Measurements from ENCODE around the gene PRPF40B. TPM values are rescaled to one million over a fixed set of nuclear protein-coding genes. Genes with fewer than 3 reads are reported as not detected.

PRPF40B gene
- total RNA-seq, 4 donors from 2014 or later, result 14.6 to 24.0 (median 18.3) TPM

GRCh38 chr12:49641748-49642369 is 18.5 kb downstream of the PRPF40B start:
- WGBS, 2 donors (ENCODE audit: low coverage in 1 of 2), result 79% methylated on average over 4 of the region's 17 CpGs; no CpG with 5 or more reads in 1 of the 2 donors
- H3K4me3 ChIP-seq, result no peak overlapping the region
- H3K9me3 ChIP-seq, result no peaks in the 10 kb centered on the region
- H3K36me3 ChIP-seq, result peaks cover 0 to 93% of the 10 kb centered on the region in 2 donors
- H3K27me3 ChIP-seq, result no peaks in the 10 kb centered on the region
- H3K4me1 ChIP-seq, result peaks cover 0 to 30% (median 11%) of the 10 kb centered on the region in 3 donors
- no peak for ATAC-seq
- TF ChIP-seq CTCF (IDR thresholded peaks at IDR 0.05), result no peak
- TF ChIP-seq POLR2AphosphoS5 (IDR thresholded peaks at IDR 0.05), result no peak
- no peak for TF ChIP-seq EP300 (IDR thresholded peaks at IDR 0.05)
- no peak for TF ChIP-seq POLR2A (IDR thresholded peaks at IDR 0.05)
- H3K27ac ChIP-seq, result no peak overlapping the region

GRCh38 chr12:49642370-49642802 is 19.0 kb downstream of the PRPF40B start:
- H3K4me3 ChIP-seq, result no peak overlapping the region
- peaks cover 0 to 97% of the 10 kb centered on the region in 2 donors for H3K36me3 ChIP-seq
- peaks cover 0 to 30% (median 6%) of the 10 kb centered on the region in 3 donors for H3K4me1 ChIP-seq
- H3K9me3 ChIP-seq, result no peaks in the 10 kb centered on the region
- H3K27ac ChIP-seq, result no peak overlapping the region
- TF ChIP-seq EP300 (IDR thresholded peaks at IDR 0.05) (no peak), CTCF (IDR thresholded peaks at IDR 0.05) (no peak)
- ATAC-seq, result no peak
- WGBS, 2 donors (ENCODE audit: low coverage in 1 of 2), result 100% methylated on average over 2 of the region's 11 CpGs; no CpG with 5 or more reads in 1 of the 2 donors
- no peaks in the 10 kb centered on the region for H3K27me3 ChIP-seq

GRCh38 chr12:49643135-49643534 is 19.8 kb downstream of the PRPF40B start:
- 73% methylated on average over 3 of the region's 7 CpGs; no CpG with 5 or more reads in 1 of the 2 donors for WGBS, 2 donors (ENCODE audit: low coverage in 1 of 2)
- peaks cover 0 to 97% of the 10 kb centered on the region in 2 donors for H3K36me3 ChIP-seq

GRCh38 chr12:49643961-49644619 is 20.7 kb downstream of the PRPF40B start:
- H3K4me3 ChIP-seq, result no peak overlapping the region
- H3K27ac ChIP-seq, result peak overlapping the region in 1 of 4 donors; percentile 7
- WGBS, 2 donors (ENCODE audit: low coverage in 1 of 2), result 20 to 44% methylated on average over 1 to 6 of the region's 10 CpGs
- H3K4me1 ChIP-seq, result peaks cover 0 to 38% (median 6%) of the 10 kb centered on the region in 3 donors
- TF ChIP-seq CTCF (IDR thresholded peaks at IDR 0.05) (no peak), POLR2A (IDR thresholded peaks at IDR 0.05) (no peak), EP300 (IDR thresholded peaks at IDR 0.05) (no peak), POLR2AphosphoS5 (IDR thresholded peaks at IDR 0.05) (no peak)
- peaks cover 0 to 97% of the 10 kb centered on the region in 2 donors for H3K36me3 ChIP-seq
- ATAC-seq, result peak; percentile 25
- no peaks in the 10 kb centered on the region for H3K27me3 ChIP-seq
- no peaks in the 10 kb centered on the region for H3K9me3 ChIP-seq

More at GRCh38 chr12:49643135-49643534, 19.8 kb downstream of the PRPF40B start:
- Histone ChIP-seq H3K9me3 (no peaks in the 10 kb centered on the region), H3K4me3 (no peak overlapping the region), H3K27me3 (no peaks in the 10 kb centered on the region), H3K27ac (no peak overlapping the region), H3K4me1 (peaks cover 0 to 33% (median 6%) of the 10 kb centered on the region in 3 donors)
- ATAC-seq, result no peak
- no peak for TF ChIP-seq EP300 (IDR thresholded peaks at IDR 0.05)
- TF ChIP-seq POLR2AphosphoS5 (IDR thresholded peaks at IDR 0.05), result no peak
- no peak for TF ChIP-seq POLR2A (IDR thresholded peaks at IDR 0.05)

GRCh38 chr12:49644620-49644994 is 21.2 kb downstream of the PRPF40B start:
- 5% methylated on average over 2 of the region's 2 CpGs; no CpG with 5 or more reads in 1 of the 2 donors for WGBS, 2 donors (ENCODE audit: low coverage in 1 of 2)
- no peak overlapping the region for H3K4me3 ChIP-seq
- TF ChIP-seq CTCF (IDR thresholded peaks at IDR 0.05), result peak in 3 of 4 experiments; percentile 92 to 97 (median 95)
- no peak for TF ChIP-seq POLR2A (IDR thresholded peaks at IDR 0.05)
- H3K27me3 ChIP-seq, result no peaks in the 10 kb centered on the region
- ATAC-seq, result peak; percentile 75
- peak overlapping the region in 1 of 4 donors; percentile 7 for H3K27ac ChIP-seq
- no peaks in the 10 kb centered on the region for H3K9me3 ChIP-seq
- peaks cover 0 to 38% (median 6%) of the 10 kb centered on the region in 3 donors for H3K4me1 ChIP-seq
- H3K36me3 ChIP-seq, result peaks cover 0 to 97% of the 10 kb centered on the region in 2 donors
